ENCODE data around the gene TMEM225.
"Not testable (repeated sequence)": the region's sequence is repeated elsewhere in the genome, so short reads cannot be mapped to it uniquely, and the experiment has no call there.

The TMEM225 gene

DNA sequence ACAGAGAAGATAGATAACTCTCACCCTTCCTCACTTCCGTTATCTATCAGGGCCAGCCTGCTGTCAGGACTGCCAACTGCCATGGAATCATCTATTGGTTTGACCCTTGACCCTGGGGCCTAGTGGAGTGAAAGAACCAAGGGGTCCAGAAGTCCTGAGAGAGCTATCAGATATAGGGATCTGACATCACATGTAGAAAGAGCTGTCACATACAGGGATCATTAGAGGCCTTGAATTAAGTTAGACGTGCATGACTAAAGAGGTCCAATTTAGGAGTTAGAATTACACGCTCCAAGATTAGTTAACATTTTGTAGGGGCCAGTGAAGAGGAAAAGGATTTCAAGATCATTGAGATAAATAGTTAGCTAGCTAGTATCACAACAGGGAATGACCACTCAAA is at the start of gene TMEM225:
TSS of gene TMEM225 (minus strand) at position 101 of the 400 bp plus-strand sequence. CDS start 245 bp downstream, outside the sequence.
- Mint-ChIP-seq H3K36me3 (ENCODE audit: low read depth) (no peaks in the 10 kb centered on the region), H3K9me3 (no peaks in the 10 kb centered on the region), H3K4me3 (no peak within 1 kb of the TSS), H3K4me1 (no peaks in the 10 kb centered on the region), H3K27ac (no peak within 1 kb of the TSS), H3K27me3 (peaks cover 3% of the 10 kb centered on the region)
- ATAC-seq (no peak), DNase-seq (no peak)

GRCh38 chr11:123924027-123924426 is 38.6 kb upstream of the TMEM225 start:
- Mint-ChIP-seq H3K9me3 (no peaks in the 10 kb centered on the region), H3K27me3 (no peaks in the 10 kb centered on the region), H3K4me1 (no peaks in the 10 kb centered on the region), H3K36me3 (ENCODE audit: low read depth) (no peaks in the 10 kb centered on the region), H3K4me3 (no peak overlapping the region), H3K27ac (no peak overlapping the region)
- ATAC-seq (no peak), DNase-seq (no peak)

GRCh38 chr11:123920943-123921342 is 35.5 kb upstream of the TMEM225 start:
- DNase-seq, result no peak
- Mint-ChIP-seq H3K27ac (no peak overlapping the region), H3K9me3 (no peaks in the 10 kb centered on the region), H3K4me3 (no peak overlapping the region), H3K27me3 (no peaks in the 10 kb centered on the region), H3K4me1 (no peaks in the 10 kb centered on the region), H3K36me3 (ENCODE audit: low read depth) (no peaks in the 10 kb centered on the region)
- ATAC-seq, result no peak

DNA sequence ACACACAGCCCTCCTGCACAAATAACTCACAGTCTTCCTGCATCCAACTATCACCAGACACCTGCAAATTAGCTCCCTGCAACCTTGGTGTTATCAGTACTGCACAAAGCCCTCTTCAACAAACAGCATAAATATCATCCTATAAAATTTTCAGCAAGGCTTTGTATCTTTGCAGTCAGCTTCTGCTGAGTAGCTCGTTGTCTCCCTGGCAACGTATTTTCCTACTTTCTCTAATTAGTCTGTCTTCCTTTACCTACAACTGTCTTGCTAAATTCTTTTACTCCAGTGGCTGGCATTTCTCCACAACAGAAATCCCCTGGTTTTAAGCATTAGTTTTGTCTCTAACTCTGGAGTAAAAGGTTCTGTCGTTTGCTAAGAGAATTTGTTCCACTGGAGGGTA is 20.4 kb upstream of the TMEM225 start:
- H3K36me3 Mint-ChIP-seq (ENCODE audit: low read depth), result no peaks in the 10 kb centered on the region
- peaks cover 2% of the 10 kb centered on the region for H3K27me3 Mint-ChIP-seq
- DNase-seq (no peak), ATAC-seq (no peak)
- no peak overlapping the region for H3K4me3 Mint-ChIP-seq
- H3K4me1 Mint-ChIP-seq, result no peaks in the 10 kb centered on the region
- H3K9me3 Mint-ChIP-seq, result no peaks in the 10 kb centered on the region
- H3K27ac Mint-ChIP-seq, result no peak overlapping the region

DNA sequence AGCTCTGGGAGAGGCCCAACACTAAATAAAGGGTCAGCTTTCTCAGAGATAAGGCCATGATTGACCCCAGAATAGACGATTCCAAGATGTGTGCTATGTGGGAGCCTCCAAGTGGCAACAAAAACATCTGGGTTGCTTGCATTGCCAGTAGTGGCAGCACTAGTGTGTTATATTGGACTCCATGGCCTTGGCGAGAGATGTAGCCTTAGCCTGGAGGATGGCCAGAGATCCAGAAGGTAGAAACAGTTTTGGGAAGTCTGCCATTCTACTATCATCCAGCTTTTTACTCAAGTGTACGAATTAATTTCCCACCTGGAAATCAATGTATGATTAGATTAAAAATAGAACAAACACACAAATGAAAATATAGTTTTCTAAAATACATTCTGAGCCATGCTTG is 19.5 kb upstream of the TMEM225 start:
- no peak overlapping the region for H3K4me3 Mint-ChIP-seq
- ATAC-seq (no peak), DNase-seq (no peak)

DNA sequence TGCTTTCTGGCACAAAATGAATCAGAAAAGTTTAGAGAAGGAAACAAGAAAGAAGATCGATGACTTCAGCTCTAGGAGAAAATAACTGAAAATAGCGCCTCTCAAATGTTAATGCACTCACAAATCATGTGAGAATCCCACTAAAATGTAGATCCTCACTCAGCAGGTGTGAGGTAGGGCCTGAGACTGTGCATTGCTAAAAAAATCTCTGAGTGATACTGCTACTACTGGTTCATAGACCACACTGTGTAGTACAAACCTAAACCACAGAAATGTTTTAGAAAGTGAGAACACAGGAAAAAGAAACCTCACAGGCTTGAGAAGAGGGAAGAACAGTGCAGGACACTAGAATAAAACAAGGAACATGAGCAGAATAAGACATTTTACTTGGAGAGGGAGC is 18.5 kb upstream of the TMEM225 start:
- Mint-ChIP-seq H3K36me3 (ENCODE audit: low read depth) (no peaks in the 10 kb centered on the region), H3K4me3 (no peak overlapping the region), H3K27me3 (peaks cover 2% of the 10 kb centered on the region), H3K27ac (no peak overlapping the region), H3K9me3 (no peaks in the 10 kb centered on the region), H3K4me1 (no peaks in the 10 kb centered on the region)
- DNase-seq (no peak), ATAC-seq (no peak)

More for the DNA sequence above, 19.5 kb upstream of the TMEM225 start:
- no peaks in the 10 kb centered on the region for H3K9me3 Mint-ChIP-seq
- no peaks in the 10 kb centered on the region for H3K4me1 Mint-ChIP-seq
- no peaks in the 10 kb centered on the region for H3K36me3 Mint-ChIP-seq (ENCODE audit: low read depth)
- H3K27me3 Mint-ChIP-seq, result peaks cover 2% of the 10 kb centered on the region
- H3K27ac Mint-ChIP-seq, result no peak overlapping the region

GRCh38 chr11:123901867-123902266 is 16.4 kb upstream of the TMEM225 start, which contains the start of gene OR8D4:
Gene OR8D4, plus strand, starts transcription at chr11:123902167. Its CDS starts 4,265 bp downstream, at chr11:123906432.
- no peaks in the 10 kb centered on the region for H3K36me3 Mint-ChIP-seq (ENCODE audit: low read depth)

GRCh38 chr11:123899792-123900191 is 14.3 kb upstream of the TMEM225 start:
- Mint-ChIP-seq H3K4me3 (no peak overlapping the region), H3K9me3 (no peaks in the 10 kb centered on the region), H3K27ac (no peak overlapping the region), H3K27me3 (no peaks in the 10 kb centered on the region), H3K36me3 (ENCODE audit: low read depth) (no peaks in the 10 kb centered on the region), H3K4me1 (no peaks in the 10 kb centered on the region)
- ATAC-seq, result no peak
- DNase-seq, result no peak

More at GRCh38 chr11:123901867-123902266, 16.4 kb upstream of the TMEM225 start, which contains the start of gene OR8D4:
- Mint-ChIP-seq H3K27ac (no peak within 1 kb of the TSS), H3K4me1 (no peaks in the 10 kb centered on the region), H3K9me3 (no peaks in the 10 kb centered on the region), H3K4me3 (no peak within 1 kb of the TSS), H3K27me3 (no peaks in the 10 kb centered on the region)
- DNase-seq (no peak), ATAC-seq (no peak)

- no peaks in the 10 kb centered on the region for H3K4me1 Mint-ChIP-seq
Observed at GRCh38 chr11:123892031-123892430, 6.6 kb upstream of the TMEM225 start.

DNA sequence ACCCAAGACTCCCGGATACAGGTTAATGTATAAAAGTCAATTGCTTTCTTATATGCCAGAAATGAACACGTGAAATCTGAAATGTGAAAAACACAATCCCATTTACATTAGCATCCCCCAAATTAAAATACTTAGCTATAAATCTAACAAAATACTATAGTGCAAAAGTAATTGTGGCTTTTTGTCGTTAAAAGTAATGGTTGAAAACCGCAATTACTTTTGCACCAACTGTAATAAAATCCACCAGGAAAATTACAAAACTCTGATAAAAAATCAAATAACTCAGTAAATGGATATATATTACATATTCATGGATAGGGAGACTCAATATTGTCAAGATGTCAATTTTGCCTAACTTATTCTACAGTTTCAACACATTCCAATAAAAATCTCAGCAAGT is 4.6 kb downstream of the TMEM225 start:
- no peaks in the 10 kb centered on the region for H3K36me3 Mint-ChIP-seq (ENCODE audit: low read depth)
- H3K4me3 Mint-ChIP-seq, result no peak overlapping the region
- no peak overlapping the region for H3K27ac Mint-ChIP-seq
- H3K9me3 Mint-ChIP-seq, result no peaks in the 10 kb centered on the region
- DNase-seq (no peak), ATAC-seq (no peak)
- no peaks in the 10 kb centered on the region for H3K4me1 Mint-ChIP-seq
- H3K27me3 Mint-ChIP-seq, result no peaks in the 10 kb centered on the region

More at GRCh38 chr11:123892031-123892430, 6.6 kb upstream of the TMEM225 start:
- Mint-ChIP-seq H3K9me3 (no peaks in the 10 kb centered on the region), H3K27me3 (peaks cover 8% of the 10 kb centered on the region), H3K36me3 (ENCODE audit: low read depth) (no peaks in the 10 kb centered on the region), H3K27ac (no peak overlapping the region), H3K4me3 (no peak overlapping the region)
- DNase-seq (no peak), ATAC-seq (no peak)

GRCh38 chr11:123867795-123868194 is 17.7 kb downstream of the TMEM225 start:
- H3K27ac Mint-ChIP-seq; ATAC-seq; H3K36me3 Mint-ChIP-seq (ENCODE audit: low read depth); DNase-seq; H3K27me3 Mint-ChIP-seq; H3K4me1 Mint-ChIP-seq; H3K9me3 Mint-ChIP-seq; H3K4me3 Mint-ChIP-seq: not testable (repeated sequence)

- not testable (repeated sequence) for DNase-seq; H3K4me1 Mint-ChIP-seq; H3K27ac Mint-ChIP-seq; H3K36me3 Mint-ChIP-seq (ENCODE audit: low read depth); H3K27me3 Mint-ChIP-seq; H3K4me3 Mint-ChIP-seq; H3K9me3 Mint-ChIP-seq; ATAC-seq
Observed at GRCh38 chr11:123865293-123865692, 20.2 kb downstream of the TMEM225 start.

DNA sequence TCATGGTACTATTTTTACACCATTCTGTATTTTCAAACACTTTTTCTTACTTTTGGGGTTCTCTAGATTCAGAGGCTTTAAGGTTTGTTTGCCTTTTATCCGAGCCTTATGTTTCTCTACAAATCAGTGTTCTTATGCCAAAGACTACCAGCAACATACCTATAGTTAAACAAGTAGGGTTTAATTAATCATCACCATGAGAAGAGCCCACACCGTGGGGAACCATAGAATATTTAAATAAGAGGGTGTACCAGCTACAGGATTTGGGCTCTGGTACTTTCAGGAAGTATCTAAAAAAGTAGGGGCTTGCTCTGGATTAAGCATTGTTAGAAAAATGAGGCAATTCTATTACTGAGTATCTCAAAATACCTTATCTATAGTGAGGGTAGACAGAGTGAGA is 25.7 kb downstream of the TMEM225 start:
- peaks cover 2% of the 10 kb centered on the region for H3K27me3 Mint-ChIP-seq
- no peak for DNase-seq

DNA sequence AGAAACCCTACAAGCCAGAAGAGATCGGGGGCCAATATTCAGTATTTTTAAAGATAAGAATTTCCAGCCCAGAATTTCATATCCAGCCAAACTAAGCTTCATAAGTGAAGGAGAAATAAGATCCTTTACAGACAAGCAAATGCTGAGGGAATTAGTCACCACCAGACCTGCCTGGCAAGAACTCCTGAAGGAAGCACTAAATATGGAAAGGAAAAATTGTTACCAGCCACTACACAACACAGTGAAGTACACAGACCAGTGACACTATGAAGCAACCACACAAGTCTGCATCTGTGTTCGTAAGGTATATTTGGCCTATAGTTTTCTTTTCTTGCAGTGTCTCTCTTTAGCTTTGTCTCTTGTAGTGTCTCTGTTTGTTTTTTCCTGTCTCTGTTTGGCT is 29.0 kb downstream of the TMEM225 start:
- no peaks in the 10 kb centered on the region for H3K36me3 Mint-ChIP-seq (ENCODE audit: low read depth)
- DNase-seq (no peak), ATAC-seq (no peak)
- H3K27ac Mint-ChIP-seq, result no peak overlapping the region
- H3K4me1 Mint-ChIP-seq, result no peaks in the 10 kb centered on the region
- H3K27me3 Mint-ChIP-seq, result peaks cover 4% of the 10 kb centered on the region
- H3K9me3 Mint-ChIP-seq, result peaks cover 7% of the 10 kb centered on the region
- no peak overlapping the region for H3K4me3 Mint-ChIP-seq

More for the DNA sequence above, 25.7 kb downstream of the TMEM225 start:
- Mint-ChIP-seq H3K27ac (no peak overlapping the region), H3K36me3 (ENCODE audit: low read depth) (no peaks in the 10 kb centered on the region), H3K4me3 (no peak overlapping the region), H3K9me3 (peaks cover 7% of the 10 kb centered on the region), H3K4me1 (no peaks in the 10 kb centered on the region)
- ATAC-seq, result no peak

DNA sequence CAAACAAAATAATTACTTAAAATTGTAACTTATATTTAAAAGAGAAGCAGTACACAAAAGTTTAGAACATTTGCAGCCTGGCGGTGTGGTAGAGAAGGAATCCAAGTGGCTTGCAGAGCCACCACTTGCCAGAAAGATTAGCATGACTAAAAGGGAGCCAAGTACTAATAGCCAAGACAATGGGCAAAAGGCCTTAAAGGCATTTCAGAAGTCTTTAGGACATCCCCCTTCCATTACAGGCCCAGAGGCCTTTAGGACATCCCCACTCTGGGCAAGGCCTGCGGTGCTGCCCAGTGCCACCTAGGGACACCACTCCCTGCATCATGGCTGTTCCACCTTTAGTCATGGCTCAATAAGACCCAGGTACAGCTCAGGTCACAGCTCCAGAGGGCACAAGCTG is 32.4 kb downstream of the TMEM225 start:
- no peaks in the 10 kb centered on the region for H3K4me1 Mint-ChIP-seq
- peaks cover 13% of the 10 kb centered on the region for H3K9me3 Mint-ChIP-seq
- no peak overlapping the region for H3K27ac Mint-ChIP-seq
- no peak overlapping the region for H3K4me3 Mint-ChIP-seq
- ATAC-seq, result no peak
- peaks cover 4% of the 10 kb centered on the region for H3K27me3 Mint-ChIP-seq
- DNase-seq, result no peak
- H3K36me3 Mint-ChIP-seq (ENCODE audit: low read depth), result no peaks in the 10 kb centered on the region

- H3K4me1 Mint-ChIP-seq, result no peaks in the 10 kb centered on the region
- H3K27me3 Mint-ChIP-seq, result peaks cover 4% of the 10 kb centered on the region
- H3K4me3 Mint-ChIP-seq, result no peak overlapping the region
- no peak for DNase-seq
- peaks cover 6% of the 10 kb centered on the region for H3K9me3 Mint-ChIP-seq
- H3K27ac Mint-ChIP-seq, result no peak overlapping the region
- no peak for ATAC-seq
- no peaks in the 10 kb centered on the region for H3K36me3 Mint-ChIP-seq (ENCODE audit: low read depth)
Observed at GRCh38 chr11:123852321-123852720, 33.1 kb downstream of the TMEM225 start.
